Smooth muscle cell (in vitro differentiated cells): Measurements from ENCODE around the gene RPS6KB1. TPM values are rescaled to one million over a fixed set of nuclear protein-coding genes. Genes with fewer than 3 reads are reported as not detected.
"Not testable (repeated sequence)": the region's sequence is repeated elsewhere in the genome, so short reads cannot be mapped to it uniquely, and the experiment has no call there.

Source experiments
- DNase-seq: peaks from one replicate; lab custom pipeline; 2025; ENCODE audit not compliant: unreplicated experiment; lab: John Stamatoyannopoulos, UW
- H2AFZ ChIP-seq: fragments of 200-600 bp; sonication (generic); 2 replicates; pipeline ENCODE4 v1.6.0; 2016; ENCODE audit warnings: antibody characterized with exemption, low read depth, mild to moderate bottlenecking
- H3F3A ChIP-seq: fragments of 200-600 bp; sonication (generic); 2 replicates; pipeline ENCODE4 v1.6.0; 2017; ENCODE audit warnings: antibody characterized with exemption, low read depth
- H3K27ac ChIP-seq: fragments of 200-600 bp; sonication (generic); 2 replicates; pipeline ENCODE4 v1.5.1; 2016; ENCODE audit warnings: low read depth, mild to moderate bottlenecking
- H3K27me3 ChIP-seq: fragments of 200-600 bp; sonication (generic); 2 replicates; pipeline ENCODE4 v1.6.1; 2016; ENCODE audit warnings: low read depth, mild to moderate bottlenecking
- H3K36me3 ChIP-seq: fragments of 200-600 bp; sonication (generic); 2 replicates; pipeline ENCODE4 v1.5.1; 2016; ENCODE audit warnings: low read depth
- H3K4me1 ChIP-seq: fragments of 200-600 bp; sonication (generic); 2 replicates; pipeline ENCODE4 v1.5.1; 2016; ENCODE audit warnings: low read depth
- H3K4me2 ChIP-seq: fragments of 200-600 bp; sonication (generic); 2 replicates; pipeline ENCODE4 v1.6.0; 2016; ENCODE audit warnings: mild to moderate bottlenecking
- H3K4me3 ChIP-seq: fragments of 200-600 bp; sonication (generic); 2 replicates; pipeline ENCODE4 v1.5.1; 2016; ENCODE audit warnings: mild to moderate bottlenecking
- H3K79me2 ChIP-seq: fragments of 200-600 bp; sonication (generic); 2 replicates; pipeline ENCODE4 v1.6.0; 2016; ENCODE audit warnings: low read depth, mild to moderate bottlenecking
- H3K9ac ChIP-seq: fragments of 200-600 bp; sonication (generic); 2 replicates; pipeline ENCODE4 v1.6.0; 2016; ENCODE audit warnings: low read depth
- H3K9me3 ChIP-seq: fragments of 200-600 bp; sonication (generic); replicated peaks from 2 replicates; pipeline ENCODE4 v1.5.1; 2016; ENCODE audit warnings: low read depth
- H4K20me1 ChIP-seq: fragments of 200-600 bp; sonication (generic); 2 replicates; pipeline ENCODE4 v1.6.0; 2016; ENCODE audit warnings: low read depth
- WGBS: methylation state at CpG from one replicate; pipeline ENCODE4 v1.1.7; 2016; ENCODE audit warnings: low lambda C conversion rate; 5-methylcytosine and 5-hydroxymethylcytosine counted together
- polyA plus RNA-seq: library from polyadenylated mRNA; unstranded; fragments of >200 nt; fragmentation: Nextera tagmentation; extraction: Ambion mirVana; gene quantifications from 2 replicates; pipeline ENCODE4 v1.2.1, GENCODE V29; 2016
- small RNA-seq: library from RNA; depleted of rRNA; stranded (forward); fragments of <200 nt; gene quantifications from one replicate; pipeline ENCODE3, GENCODE V24; 2014
- total RNA-seq: library from RNA; depleted of rRNA; stranded (reverse); fragments of >200 nt; gene quantifications from 2 replicates; pipeline ENCODE4 v1.2.3, GENCODE V29; 2014
- TF ChIP-seq, protein P1 (sequence below): fragments of 200-600 bp; sonication (generic); IDR thresholded peaks from 2 replicates; pipeline ENCODE4 v1.5.1; 2017; ENCODE audit warnings: borderline replicate concordance, mild to moderate bottlenecking, antibody characterized with exemption; ENCODE audit not compliant: insufficient read depth, poor library complexity, severe bottlenecking

Gene RPS6KB1
- total and polyA plus RNA-seq, 2 experiments from 2014 or later = 19.0 to 20.8 TPM

DNA sequence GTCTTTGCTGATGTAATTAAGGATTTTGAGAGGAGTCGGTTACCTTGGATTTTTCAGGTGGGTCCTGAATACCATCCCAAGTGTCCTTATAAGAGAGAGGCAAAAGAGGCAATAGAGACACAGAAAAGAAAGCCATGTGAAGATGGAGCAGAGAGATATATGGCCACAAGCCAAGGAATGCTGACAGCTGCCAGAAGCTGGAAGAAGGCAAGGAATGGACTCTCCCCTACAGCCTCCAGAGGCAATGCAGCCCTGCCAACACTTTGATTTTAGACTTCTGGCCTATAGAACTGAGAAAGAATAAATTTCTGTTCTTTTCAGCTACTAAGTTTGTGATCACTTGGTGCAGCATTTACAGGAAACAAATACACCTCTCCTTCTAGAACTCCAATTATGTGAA, 79.9 kb downstream of the RPS6KB1 start:
- Histone ChIP-seq H3K9me3 (no peaks in the 10 kb centered on the region), H3K9ac (no peak overlapping the region), H3F3A (no peaks in the 10 kb centered on the region), H3K4me3 (no peak overlapping the region), H3K4me2 (no peak overlapping the region), H3K79me2 (no peaks in the 10 kb centered on the region), H3K36me3 (no peaks in the 10 kb centered on the region), H2AFZ (no peak overlapping the region), H3K27ac (no peak overlapping the region), H3K27me3 (no peaks in the 10 kb centered on the region), H4K20me1 (no peaks in the 10 kb centered on the region), H3K4me1 (no peaks in the 10 kb centered on the region)
- TF ChIP-seq, protein P1, sequence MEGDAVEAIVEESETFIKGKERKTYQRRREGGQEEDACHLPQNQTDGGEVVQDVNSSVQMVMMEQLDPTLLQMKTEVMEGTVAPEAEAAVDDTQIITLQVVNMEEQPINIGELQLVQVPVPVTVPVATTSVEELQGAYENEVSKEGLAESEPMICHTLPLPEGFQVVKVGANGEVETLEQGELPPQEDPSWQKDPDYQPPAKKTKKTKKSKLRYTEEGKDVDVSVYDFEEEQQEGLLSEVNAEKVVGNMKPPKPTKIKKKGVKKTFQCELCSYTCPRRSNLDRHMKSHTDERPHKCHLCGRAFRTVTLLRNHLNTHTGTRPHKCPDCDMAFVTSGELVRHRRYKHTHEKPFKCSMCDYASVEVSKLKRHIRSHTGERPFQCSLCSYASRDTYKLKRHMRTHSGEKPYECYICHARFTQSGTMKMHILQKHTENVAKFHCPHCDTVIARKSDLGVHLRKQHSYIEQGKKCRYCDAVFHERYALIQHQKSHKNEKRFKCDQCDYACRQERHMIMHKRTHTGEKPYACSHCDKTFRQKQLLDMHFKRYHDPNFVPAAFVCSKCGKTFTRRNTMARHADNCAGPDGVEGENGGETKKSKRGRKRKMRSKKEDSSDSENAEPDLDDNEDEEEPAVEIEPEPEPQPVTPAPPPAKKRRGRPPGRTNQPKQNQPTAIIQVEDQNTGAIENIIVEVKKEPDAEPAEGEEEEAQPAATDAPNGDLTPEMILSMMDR = no peak
- DNase-seq = no peak
- 100% methylated on average over 1 of the region's 1 CpG for WGBS

DNA sequence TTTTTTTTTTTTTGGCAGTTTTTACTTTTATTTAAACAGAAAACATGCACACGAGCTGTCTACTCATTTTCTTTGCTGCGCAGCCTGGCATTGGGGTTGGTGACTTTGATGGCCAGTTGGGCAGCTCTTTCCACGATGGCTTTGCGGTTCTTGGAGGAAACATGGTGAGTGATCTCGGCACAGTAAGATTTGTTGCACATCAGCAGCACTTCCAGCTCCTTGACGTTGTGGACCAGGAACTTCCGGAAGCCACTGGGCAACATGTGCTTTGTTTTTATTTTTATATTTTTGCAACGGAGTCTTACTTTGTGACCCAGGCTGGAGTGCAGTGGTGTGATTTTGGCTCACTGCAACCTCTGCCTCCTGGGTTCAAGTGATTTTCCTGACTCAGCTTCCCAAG, 80.6 kb downstream of the RPS6KB1 start:
- H3K4me3 ChIP-seq, H3K4me1 ChIP-seq, H2AFZ ChIP-seq, H3K79me2 ChIP-seq, H4K20me1 ChIP-seq, H3K9ac ChIP-seq, H3K36me3 ChIP-seq, H3F3A ChIP-seq, H3K9me3 ChIP-seq, H3K27me3 ChIP-seq, H3K4me2 ChIP-seq, DNase-seq, H3K27ac ChIP-seq: not testable (repeated sequence)
- 92% methylated on average over 8 of the region's 8 CpGs for WGBS

DNA sequence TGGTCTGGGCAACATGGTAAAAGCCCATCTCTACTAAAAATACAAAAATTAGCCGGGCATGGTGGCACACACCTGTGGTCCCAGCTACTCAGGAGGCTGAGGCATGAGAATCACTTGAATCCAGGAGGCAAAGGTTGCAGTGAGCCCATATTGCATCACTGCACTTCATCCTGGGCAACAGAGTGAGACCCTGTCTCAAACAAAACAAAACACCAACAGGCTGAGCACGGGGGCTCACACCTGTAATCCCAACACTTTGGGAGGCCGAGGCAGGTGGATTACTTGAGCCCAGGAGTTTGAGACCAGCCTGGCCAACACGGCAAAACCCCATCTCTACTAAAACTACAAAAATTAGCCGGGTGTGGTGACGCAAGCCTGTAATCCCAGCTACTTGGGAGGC, 82.2 kb downstream of the RPS6KB1 start:
- not testable (repeated sequence) for H3K27me3 ChIP-seq, H3K9ac ChIP-seq, H3K9me3 ChIP-seq, H3K4me2 ChIP-seq, H3K27ac ChIP-seq, H3F3A ChIP-seq, H3K36me3 ChIP-seq, H3K4me1 ChIP-seq, H2AFZ ChIP-seq, H3K79me2 ChIP-seq, H4K20me1 ChIP-seq, H3K4me3 ChIP-seq, DNase-seq
- 93% methylated on average over 6 of the region's 6 CpGs for WGBS

DNA sequence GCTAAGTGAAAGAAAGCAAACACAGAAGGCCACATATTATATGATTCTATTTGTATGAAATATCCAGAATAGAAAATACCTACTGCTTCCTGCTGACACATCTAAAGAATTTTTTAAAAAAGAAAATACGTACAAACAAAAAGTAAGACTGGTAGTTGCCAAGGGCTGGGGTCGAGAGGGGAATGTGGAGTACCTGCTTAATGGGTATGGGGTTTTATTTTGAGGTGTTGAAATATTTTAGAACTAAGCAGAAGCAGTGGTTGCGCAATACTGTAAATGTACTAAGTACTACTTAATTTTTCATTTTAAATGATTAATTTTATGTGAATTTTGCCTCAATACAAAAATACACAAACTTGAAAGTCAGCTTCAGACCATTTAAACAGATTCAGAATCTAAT, 103.7 kb downstream of the RPS6KB1 start:
- not testable (repeated sequence) for H3K9me3 ChIP-seq, H2AFZ ChIP-seq, H3K79me2 ChIP-seq, H3K27ac ChIP-seq, H3K27me3 ChIP-seq, H3K4me3 ChIP-seq, H3K9ac ChIP-seq, H4K20me1 ChIP-seq, DNase-seq, H3K36me3 ChIP-seq, H3K4me2 ChIP-seq, H3K4me1 ChIP-seq, H3F3A ChIP-seq
- 91% methylated on average over 3 of the region's 3 CpGs for WGBS

Small RNA genes within 50 kb of the gene (small RNA-seq; reads per million reads assigned to genes)
- gene RNU6-450P = not detected
- not detected for gene RPS29P21

Other genes starting within 250 kb of the RPS6KB1 start
- 11.4 and 28.2 TPM in 2 replicates for gene PTRH2, start 185.7 kb upstream of the RPS6KB1 start, total RNA-seq
- gene PTRH2, start 185.7 kb upstream of the RPS6KB1 start, polyA plus RNA-seq = 26.2 and 27.5 TPM in 2 replicates
- 514 and 545 TPM in 2 replicates for gene VMP1, start 185.5 kb upstream of the RPS6KB1 start, total RNA-seq
- 102 and 116 TPM in 2 replicates for gene VMP1, start 185.5 kb upstream of the RPS6KB1 start, polyA plus RNA-seq
- gene TUBD1, start 178 bp upstream of the RPS6KB1 start, total RNA-seq = 11.0 and 21.8 TPM in 2 replicates
- 10.2 and 10.3 TPM in 2 replicates for gene TUBD1, start 178 bp upstream of the RPS6KB1 start, polyA plus RNA-seq
- gene RNFT1, start 71.6 kb downstream of the RPS6KB1 start, total RNA-seq = 24.0 and 40.0 TPM in 2 replicates
- 14.5 and 23.9 TPM in 2 replicates for gene RNFT1, start 71.6 kb downstream of the RPS6KB1 start, polyA plus RNA-seq
- 21.9 and 22.8 TPM in 2 replicates for gene HEATR6, start 185.8 kb downstream of the RPS6KB1 start, total RNA-seq
- gene HEATR6, start 185.8 kb downstream of the RPS6KB1 start, polyA plus RNA-seq = 14.4 and 14.7 TPM in 2 replicates